Measurements from ENCODE around the gene S100A6. TPM values are rescaled to one million over a fixed set of nuclear protein-coding genes. Genes with fewer than 3 reads are reported as not detected.
A peak's percentile ranks its signal among the peaks of the same experiment; 100 is the strongest.

S100A6 gene
- total RNA-seq, 1 experiment from 2014 or later, result 1,521 TPM

GRCh38 chr1:153510984-153511410, 24.8 kb downstream of the S100A6 start:
- BruUV-seq (replicated peaks), result no TSS peak
- Mint-ChIP-seq H3K4me1 (ENCODE audit: low read depth, unreplicated experiment) (peaks cover 82% of the 10 kb centered on the region), H3K36me3 (ENCODE audit: insufficient read depth, unreplicated experiment) (peaks cover 21% of the 10 kb centered on the region), H3K27ac (ENCODE audit: unreplicated experiment) (peak overlapping the region; percentile 82), H3K27me3 (ENCODE audit: unreplicated experiment) (no peaks in the 10 kb centered on the region), H3K4me3 (ENCODE audit: low read depth, unreplicated experiment) (no peak overlapping the region), H3K9me3 (ENCODE audit: low read depth, unreplicated experiment) (no peaks in the 10 kb centered on the region)
- TF ChIP-seq CTCF (IDR thresholded peaks at IDR 0.05; ENCODE audit: unreplicated experiment), result peak; percentile 97
- intact Hi-C loops (cut with micrococcal nuclease; ENCODE audit: unreplicated experiment), result loop anchor here (1.0 to 10.0 kb wide), 4 partner anchors 22 to 474 kb away; partner anchors contain the start of genes ILF2 and RAB13
- CTCF ChIA-PET, result interaction anchor here (0.6 to 2.1 kb wide), 13 partner anchors 11 to 145 kb away, joined by 3 to 25 read pairs (median 4); partner anchors contain the start of genes S100A13, S100A14 and S100A2
- DNase-seq, result peak; percentile 97

GRCh38 chr1:153509729-153510354, 25.9 kb downstream of the S100A6 start:
- Mint-ChIP-seq H3K4me3 (ENCODE audit: low read depth, unreplicated experiment) (no peak overlapping the region), H3K36me3 (ENCODE audit: insufficient read depth, unreplicated experiment) (peaks cover 16% of the 10 kb centered on the region), H3K27me3 (ENCODE audit: unreplicated experiment) (no peaks in the 10 kb centered on the region), H3K27ac (ENCODE audit: unreplicated experiment) (no peak overlapping the region), H3K9me3 (ENCODE audit: low read depth, unreplicated experiment) (no peaks in the 10 kb centered on the region), H3K4me1 (ENCODE audit: low read depth, unreplicated experiment) (peaks cover 75% of the 10 kb centered on the region)
- peak; percentile 85 for DNase-seq
- CTCF ChIA-PET, result interaction anchor here (1.0 to 1.3 kb wide), 3 partner anchors 24 to 66 kb away, joined by 3 to 4 read pairs (median 3); no protein-coding TSS in a partner anchor
- BruUV-seq (replicated peaks), result no TSS peak
- intact Hi-C loops (cut with micrococcal nuclease; ENCODE audit: unreplicated experiment), result loop anchor here (2.0 to 10.0 kb wide), 3 partner anchors 23 to 475 kb away; partner anchors contain the start of genes ILF2 and RAB13
- peak; percentile 87 for TF ChIP-seq CTCF (IDR thresholded peaks at IDR 0.05; ENCODE audit: unreplicated experiment)

- Mint-ChIP-seq H3K27ac (ENCODE audit: unreplicated experiment) (no peak overlapping the region), H3K4me3 (ENCODE audit: low read depth, unreplicated experiment) (no peak overlapping the region), H3K27me3 (ENCODE audit: unreplicated experiment) (no peaks in the 10 kb centered on the region), H3K4me1 (ENCODE audit: low read depth, unreplicated experiment) (peaks cover 73% of the 10 kb centered on the region), H3K36me3 (ENCODE audit: insufficient read depth, unreplicated experiment) (peaks cover 16% of the 10 kb centered on the region), H3K9me3 (ENCODE audit: low read depth, unreplicated experiment) (no peaks in the 10 kb centered on the region)
- intact Hi-C loops (cut with micrococcal nuclease; ENCODE audit: unreplicated experiment), result no loop called here
- DNase-seq, result no peak
- BruUV-seq (replicated peaks), result no TSS peak
- CTCF ChIA-PET, result no interaction called here
- no peak for TF ChIP-seq CTCF (IDR thresholded peaks at IDR 0.05; ENCODE audit: unreplicated experiment)
Measured at GRCh38 chr1:153509036-153509435, 26.8 kb downstream of the S100A6 start.

GRCh38 chr1:153507926-153508583, 27.7 kb downstream of the S100A6 start:
- Mint-ChIP-seq H3K36me3 (ENCODE audit: insufficient read depth, unreplicated experiment) (peaks cover 16% of the 10 kb centered on the region), H3K4me1 (ENCODE audit: low read depth, unreplicated experiment) (peaks cover 63% of the 10 kb centered on the region), H3K4me3 (ENCODE audit: low read depth, unreplicated experiment) (no peak overlapping the region), H3K27ac (ENCODE audit: unreplicated experiment) (no peak overlapping the region), H3K27me3 (ENCODE audit: unreplicated experiment) (no peaks in the 10 kb centered on the region), H3K9me3 (ENCODE audit: low read depth, unreplicated experiment) (no peaks in the 10 kb centered on the region)
- CTCF ChIA-PET, result no interaction called here
- intact Hi-C loops (cut with micrococcal nuclease; ENCODE audit: unreplicated experiment), result loop anchor here (2.0 kb wide), 1 partner anchor 241 kb away; no protein-coding TSS in a partner anchor
- no peak for DNase-seq
- no peak for TF ChIP-seq CTCF (IDR thresholded peaks at IDR 0.05; ENCODE audit: unreplicated experiment)
- no TSS peak for BruUV-seq (replicated peaks)

Measured in Calu3 (cell line).